ENCODE measurements around the gene PLXNB1.

Gene PLXNB1

GRCh38 chr3:48431224-48432029 lies 1.5 kb upstream of the PLXNB1 start:
- Mint-ChIP-seq H3K27me3 (peaks cover 26% of the 10 kb centered on the region), H3K4me1 (peaks cover 9% of the 10 kb centered on the region), H3K36me3 (peaks cover 7% of the 10 kb centered on the region), H3K27ac (no peak overlapping the region), H3K9me3 (no peaks in the 10 kb centered on the region), H3K4me3 (peak overlapping the region; percentile 81)
- no peak for ATAC-seq

DNA sequence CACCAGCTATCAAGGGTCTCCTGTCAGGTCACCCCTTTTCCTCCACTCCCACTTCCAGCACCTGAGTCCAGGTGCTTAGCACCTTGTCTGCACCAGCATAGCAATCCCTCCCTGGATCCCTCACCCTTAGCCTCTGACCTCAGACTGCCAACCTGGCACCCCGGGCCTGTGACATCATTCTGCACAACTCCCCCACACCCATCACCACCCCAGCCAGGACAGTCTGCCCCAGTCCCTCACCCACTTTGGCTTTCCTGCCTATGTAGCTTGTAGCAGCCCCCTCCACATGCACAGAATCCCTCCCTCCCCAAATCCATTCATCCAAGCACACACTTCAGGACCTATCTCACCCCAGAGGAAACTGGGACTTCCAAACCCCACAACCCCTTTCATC lies 819 bp upstream of the PLXNB1 start:
- ATAC-seq, result no peak
- peak overlapping the region; percentile 81 for H3K4me3 Mint-ChIP-seq
- H3K9me3 Mint-ChIP-seq, result no peaks in the 10 kb centered on the region
- H3K27ac Mint-ChIP-seq, result no peak overlapping the region
- peaks cover 26% of the 10 kb centered on the region for H3K27me3 Mint-ChIP-seq
- H3K4me1 Mint-ChIP-seq, result peaks cover 9% of the 10 kb centered on the region
- H3K36me3 Mint-ChIP-seq, result peaks cover 7% of the 10 kb centered on the region

DNA sequence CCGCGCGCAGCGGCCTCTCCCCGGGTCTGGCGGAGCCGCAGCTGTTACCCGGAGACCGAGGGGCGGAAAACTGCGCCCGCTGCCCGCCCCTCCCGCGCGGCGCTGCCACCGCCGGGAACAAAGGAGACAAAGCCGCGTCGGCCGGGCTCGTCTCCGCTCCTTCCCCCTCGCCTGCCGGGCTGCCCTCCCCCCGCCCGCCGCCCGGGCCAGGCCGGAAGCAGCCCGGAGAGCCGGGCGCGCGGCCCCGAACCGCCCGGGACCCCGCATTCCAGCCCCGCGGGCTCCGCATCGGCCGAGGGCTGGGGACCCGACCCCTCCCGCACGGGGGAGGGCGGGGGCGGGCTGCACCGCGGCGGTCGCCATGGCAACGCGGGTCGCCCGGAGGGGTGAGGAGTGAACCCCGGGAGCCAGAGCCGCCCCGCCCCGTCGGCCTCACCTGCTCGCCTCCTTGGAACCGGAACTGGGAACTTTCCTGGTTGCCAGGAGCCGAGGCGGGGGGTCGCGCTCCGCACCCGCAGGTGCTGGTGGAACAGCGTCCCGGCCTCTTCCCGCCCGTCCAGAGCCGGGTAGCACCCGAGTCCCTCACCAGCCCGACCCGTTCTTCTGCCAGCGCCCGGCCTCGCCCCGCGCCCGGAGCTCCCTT lies 448 bp downstream of the PLXNB1 start:
- H3K27me3 Mint-ChIP-seq, result peaks cover 34% of the 10 kb centered on the region
- ATAC-seq, result peak; percentile 67
- peak overlapping the region; percentile 81 for H3K4me3 Mint-ChIP-seq
- H3K36me3 Mint-ChIP-seq, result peaks cover 7% of the 10 kb centered on the region
- H3K27ac Mint-ChIP-seq, result peak overlapping the region; percentile 73
- H3K4me1 Mint-ChIP-seq, result peaks cover 9% of the 10 kb centered on the region
- H3K9me3 Mint-ChIP-seq, result no peaks in the 10 kb centered on the region

GRCh38 chr3:48428572-48429316 lies 1.1 kb downstream of the PLXNB1 start:
- Mint-ChIP-seq H3K36me3 (peaks cover 7% of the 10 kb centered on the region), H3K9me3 (no peaks in the 10 kb centered on the region), H3K4me3 (no peak overlapping the region), H3K27ac (no peak overlapping the region), H3K27me3 (peaks cover 35% of the 10 kb centered on the region), H3K4me1 (peaks cover 9% of the 10 kb centered on the region)
- peak; percentile 58 for ATAC-seq

DNA sequence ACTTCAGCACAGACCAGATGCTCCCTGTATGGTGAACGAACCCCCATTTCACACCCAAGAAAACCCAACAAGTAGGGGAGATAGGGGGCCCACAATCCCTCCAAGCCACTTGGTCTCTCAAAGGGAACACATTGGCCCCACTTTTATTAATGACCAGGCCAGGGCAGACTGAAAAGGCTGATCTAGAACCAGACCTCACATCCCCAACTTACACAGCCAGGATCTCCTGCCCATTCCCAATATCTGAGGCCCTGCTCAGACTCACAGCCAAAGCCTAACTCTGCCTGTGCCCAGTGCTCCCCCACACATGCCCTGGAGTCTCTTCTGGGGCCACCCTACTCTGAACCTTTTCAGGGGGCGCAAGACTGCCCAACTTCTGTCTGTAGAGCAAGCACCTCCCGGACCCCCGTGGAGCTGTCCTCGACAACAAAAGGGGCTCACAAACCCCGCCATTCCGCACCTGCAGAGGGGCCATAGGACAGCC lies 1.8 kb downstream of the PLXNB1 start:
- no peak for ATAC-seq
- no peak overlapping the region for H3K27ac Mint-ChIP-seq

GRCh38 chr3:48427630-48427962 lies 2.3 kb downstream of the PLXNB1 start:
- no peak for ATAC-seq
- peaks cover 44% of the 10 kb centered on the region for H3K27me3 Mint-ChIP-seq
- no peaks in the 10 kb centered on the region for H3K9me3 Mint-ChIP-seq
- H3K36me3 Mint-ChIP-seq, result peaks cover 7% of the 10 kb centered on the region
- H3K4me1 Mint-ChIP-seq, result peaks cover 16% of the 10 kb centered on the region
- no peak overlapping the region for H3K27ac Mint-ChIP-seq
- H3K4me3 Mint-ChIP-seq, result no peak overlapping the region

More for the DNA sequence above, 1.8 kb downstream of the PLXNB1 start:
- H3K9me3 Mint-ChIP-seq, result no peaks in the 10 kb centered on the region
- H3K36me3 Mint-ChIP-seq, result peaks cover 7% of the 10 kb centered on the region
- peaks cover 11% of the 10 kb centered on the region for H3K4me1 Mint-ChIP-seq
- peaks cover 39% of the 10 kb centered on the region for H3K27me3 Mint-ChIP-seq
- no peak overlapping the region for H3K4me3 Mint-ChIP-seq

- no peak overlapping the region for H3K4me3 Mint-ChIP-seq
Observed at GRCh38 chr3:48426944-48427629, 2.8 kb downstream of the PLXNB1 start.

GRCh38 chr3:48426401-48426909 lies 3.4 kb downstream of the PLXNB1 start:
- no peak for ATAC-seq
- no peak overlapping the region for H3K27ac Mint-ChIP-seq
- no peaks in the 10 kb centered on the region for H3K9me3 Mint-ChIP-seq
- peaks cover 44% of the 10 kb centered on the region for H3K27me3 Mint-ChIP-seq
- H3K36me3 Mint-ChIP-seq, result peaks cover 1% of the 10 kb centered on the region
- H3K4me1 Mint-ChIP-seq, result peaks cover 16% of the 10 kb centered on the region
- H3K4me3 Mint-ChIP-seq, result no peak overlapping the region

More at GRCh38 chr3:48426944-48427629, 2.8 kb downstream of the PLXNB1 start:
- peaks cover 16% of the 10 kb centered on the region for H3K4me1 Mint-ChIP-seq
- H3K36me3 Mint-ChIP-seq, result peaks cover 7% of the 10 kb centered on the region
- H3K9me3 Mint-ChIP-seq, result no peaks in the 10 kb centered on the region
- ATAC-seq, result no peak
- no peak overlapping the region for H3K27ac Mint-ChIP-seq
- H3K27me3 Mint-ChIP-seq, result peaks cover 44% of the 10 kb centered on the region

DNA sequence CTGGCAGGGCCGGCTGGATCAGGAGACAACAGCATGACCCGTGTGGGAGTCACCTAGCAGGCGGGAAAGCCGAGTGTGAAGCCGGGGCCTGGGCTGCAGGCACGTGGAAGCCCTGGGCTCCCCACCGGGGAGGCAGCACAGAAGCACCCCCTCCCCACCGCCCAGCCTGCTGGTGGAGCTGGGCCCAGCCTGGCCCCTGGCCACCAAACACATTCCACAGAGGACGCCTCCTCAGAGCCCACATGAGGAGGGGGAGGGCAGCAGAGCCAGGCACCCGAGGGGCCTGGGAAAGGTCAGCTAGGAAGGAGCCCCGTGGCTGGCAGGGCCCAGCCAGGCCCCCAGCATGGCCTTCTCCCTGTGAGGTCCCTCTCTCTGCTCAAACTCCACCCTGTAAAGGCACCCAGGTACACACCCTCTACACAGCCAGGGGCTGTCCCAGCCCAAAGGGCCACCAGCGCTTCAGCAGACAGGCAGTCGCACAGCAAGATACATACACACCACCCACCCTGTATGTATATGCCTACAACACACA lies 4.5 kb downstream of the PLXNB1 start:
- no peak overlapping the region for H3K4me3 Mint-ChIP-seq

GRCh38 chr3:48423883-48424695 lies 5.8 kb downstream of the PLXNB1 start:
- H3K27me3 Mint-ChIP-seq, result peaks cover 36% of the 10 kb centered on the region
- no peaks in the 10 kb centered on the region for H3K36me3 Mint-ChIP-seq
- H3K27ac Mint-ChIP-seq, result no peak overlapping the region
- peaks cover 7% of the 10 kb centered on the region for H3K4me1 Mint-ChIP-seq
- H3K4me3 Mint-ChIP-seq, result no peak overlapping the region
- H3K9me3 Mint-ChIP-seq, result no peaks in the 10 kb centered on the region
- no peak for ATAC-seq

More for the DNA sequence above, 4.5 kb downstream of the PLXNB1 start:
- Mint-ChIP-seq H3K27me3 (peaks cover 42% of the 10 kb centered on the region), H3K27ac (no peak overlapping the region), H3K36me3 (no peaks in the 10 kb centered on the region), H3K4me1 (peaks cover 14% of the 10 kb centered on the region), H3K9me3 (no peaks in the 10 kb centered on the region)
- no peak for ATAC-seq

DNA sequence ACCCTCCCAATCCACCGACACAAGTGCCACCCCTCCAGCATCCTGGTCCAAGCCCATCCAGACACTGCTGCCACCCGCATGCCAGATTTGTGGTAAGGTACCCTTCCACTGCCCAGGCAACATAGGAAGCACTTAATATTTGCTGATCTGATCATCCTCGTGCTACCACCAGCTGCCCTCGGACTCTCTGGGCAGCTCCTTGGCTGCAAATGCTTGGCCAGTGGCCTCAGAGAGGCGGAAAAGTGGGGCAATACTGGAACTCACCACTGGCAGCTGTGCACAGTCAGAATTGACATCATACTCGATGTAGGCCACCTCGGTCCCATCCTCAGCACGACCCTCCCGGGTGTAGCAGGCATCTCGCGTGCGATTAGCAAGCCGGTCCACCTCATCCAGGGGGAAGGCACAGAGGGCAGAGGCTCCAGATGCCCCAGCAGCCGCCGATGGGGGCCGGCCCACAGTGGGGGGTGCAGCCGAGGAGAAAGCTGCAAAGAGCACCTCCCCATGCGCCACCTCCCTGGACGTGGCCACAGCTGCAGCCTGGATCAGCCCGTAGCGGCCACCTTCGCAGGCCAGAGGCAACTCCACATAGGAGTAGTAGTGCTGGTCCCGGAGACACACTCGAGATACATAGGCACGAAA lies 6.5 kb downstream of the PLXNB1 start:
- no peaks in the 10 kb centered on the region for H3K9me3 Mint-ChIP-seq
- H3K27ac Mint-ChIP-seq, result no peak overlapping the region
- no peaks in the 10 kb centered on the region for H3K36me3 Mint-ChIP-seq
- no peak overlapping the region for H3K4me3 Mint-ChIP-seq
- H3K27me3 Mint-ChIP-seq, result peaks cover 34% of the 10 kb centered on the region
- ATAC-seq, result no peak
- H3K4me1 Mint-ChIP-seq, result peaks cover 7% of the 10 kb centered on the region

DNA sequence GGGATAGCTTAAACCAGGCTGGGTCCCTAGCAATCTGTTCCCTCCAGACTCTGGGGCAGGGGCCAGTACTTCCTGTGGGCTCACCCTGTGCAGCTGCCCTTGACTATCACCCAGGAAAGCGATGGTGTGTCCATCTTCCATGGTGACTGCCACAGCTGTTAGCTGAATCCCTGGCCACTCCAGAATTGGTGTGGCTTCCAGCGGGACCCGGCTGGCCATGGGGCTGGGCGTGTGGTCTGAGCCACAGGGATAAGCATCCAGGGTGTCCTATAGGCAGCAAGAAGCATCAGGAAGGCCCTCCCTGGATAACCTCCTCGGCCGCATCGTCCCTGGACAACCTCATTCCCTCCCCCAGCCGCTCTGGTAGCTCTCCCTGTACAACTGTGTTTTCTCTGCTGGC lies 7.2 kb downstream of the PLXNB1 start:
- Mint-ChIP-seq H3K4me3 (no peak overlapping the region), H3K27ac (no peak overlapping the region), H3K36me3 (no peaks in the 10 kb centered on the region), H3K9me3 (no peaks in the 10 kb centered on the region), H3K4me1 (peaks cover 7% of the 10 kb centered on the region), H3K27me3 (peaks cover 34% of the 10 kb centered on the region)
- ATAC-seq, result no peak

DNA sequence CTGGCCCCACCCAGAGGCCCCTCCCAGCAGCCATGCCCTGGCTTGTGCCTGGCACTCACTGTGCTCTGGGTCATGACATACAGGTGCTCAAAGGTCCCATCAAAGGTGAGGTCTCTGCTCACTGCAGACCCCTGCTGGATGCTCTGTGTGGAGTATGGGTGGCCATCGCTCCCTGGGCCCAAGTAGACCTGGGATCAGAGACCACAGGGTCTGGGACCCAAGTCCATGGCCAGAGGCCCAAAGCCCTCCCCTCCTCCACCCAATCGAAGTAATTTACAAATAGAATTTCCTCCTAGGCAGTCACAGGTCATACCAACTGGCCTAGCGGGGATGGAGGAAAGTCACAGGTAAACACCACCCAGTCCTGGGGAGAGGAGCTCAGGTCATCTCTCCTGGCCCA lies 7.6 kb downstream of the PLXNB1 start:
- H3K27me3 Mint-ChIP-seq, result peaks cover 33% of the 10 kb centered on the region
- H3K4me3 Mint-ChIP-seq, result no peak overlapping the region
- no peak overlapping the region for H3K27ac Mint-ChIP-seq
- no peaks in the 10 kb centered on the region for H3K9me3 Mint-ChIP-seq
- ATAC-seq, result no peak
- H3K36me3 Mint-ChIP-seq, result no peaks in the 10 kb centered on the region
- H3K4me1 Mint-ChIP-seq, result peaks cover 7% of the 10 kb centered on the region

Data from stimulated activated memory B cell treated with anti-CD40 and anti-IgM and Interleukin-4, amounts not matched to agents 10 μg/mL and 1 μg/mL and 100 μg/mL, for 72 hours (primary cell).